HepG2 (cell line): Measurements from ENCODE around the gene SLBP. TPM values are rescaled to one million over a fixed set of nuclear protein-coding genes. Genes with fewer than 3 reads are reported as not detected.
A peak's percentile ranks its signal among the peaks of the same experiment; 100 is the strongest.

Source experiments
- ARNT2 ChIP-seq: sonication (generic); formaldehyde crosslinking; IDR thresholded peaks from 2 replicates; pipeline ENCODE4 v1.8.0; 2022; ENCODE audit warnings: mild to moderate bottlenecking, low read depth, missing genetic modification reagents, moderate library complexity
- BRD4 ChIP-seq: sonication (generic); formaldehyde crosslinking; IDR thresholded peaks from 2 replicates; pipeline ENCODE4 v1.4.0; 2020; ENCODE audit warnings: missing genetic modification reagents
- DNMT3B ChIP-seq: conservative IDR thresholded peaks from 2 replicates; pipeline ENCODE4 v1.6.1; 2016; ENCODE audit warnings: missing biosample characterization, control low read depth
- ETV5 ChIP-seq: IDR thresholded peaks from 2 replicates; pipeline ENCODE4 v1.6.1; 2018; ENCODE audit warnings: missing biosample characterization, missing genetic modification reagents, inconsistent platforms, borderline replicate concordance
- FOXM1 ChIP-seq: sonication (generic); formaldehyde crosslinking; IDR thresholded peaks from 2 replicates; pipeline ENCODE4 v1.5.0; 2020; ENCODE audit warnings: missing genetic modification reagents
- HOXA3 ChIP-seq: sonication (generic); formaldehyde crosslinking; IDR thresholded peaks from 2 replicates; pipeline ENCODE4 v1.5.0; 2020; ENCODE audit warnings: missing genetic modification reagents
- JDP2 ChIP-seq: sonication (generic); formaldehyde crosslinking; IDR thresholded peaks from 2 replicates; pipeline ENCODE4 v1.8.1; 2022; ENCODE audit warnings: missing genetic modification reagents, borderline replicate concordance
- KDM1A ChIP-seq: IDR thresholded peaks from 2 replicates; pipeline ENCODE4 v1.6.1; 2016; ENCODE audit warnings: missing compliant biosample characterization
- KLF15 ChIP-seq: sonication (generic); formaldehyde crosslinking; IDR thresholded peaks from 2 replicates; pipeline ENCODE4 v1.8.1; 2023; ENCODE audit warnings: borderline replicate concordance, mild to moderate bottlenecking, inconsistent platforms, missing genetic modification reagents, mixed read lengths
- RBFOX2 ChIP-seq: fragments of 200-400 bp; formaldehyde crosslinking; IDR thresholded peaks from 2 replicates; pipeline ENCODE4 v1.6.1; 2017; ENCODE audit warnings: low read depth, mild to moderate bottlenecking, low read length
- SP4 ChIP-seq: sonication (generic); formaldehyde crosslinking; IDR thresholded peaks from 2 replicates; pipeline ENCODE4 v1.8.1; 2023; ENCODE audit warnings: mild to moderate bottlenecking, missing genetic modification reagents
- ZBTB38 ChIP-seq: sonication (generic); formaldehyde crosslinking; IDR thresholded peaks from 2 replicates; pipeline ENCODE4 v1.5.1; 2020; ENCODE audit warnings: mild to moderate bottlenecking, missing genetic modification reagents
- ZC3H13 ChIP-seq: sonication (generic); formaldehyde crosslinking; IDR thresholded peaks from 2 replicates; pipeline ENCODE4 v1.8.1; 2023; ENCODE audit warnings: mild to moderate bottlenecking, missing genetic modification reagents, moderate library complexity
- ZNF10 ChIP-seq: sonication (generic); formaldehyde crosslinking; IDR thresholded peaks from 2 replicates; pipeline ENCODE4 v1.4.0; 2020; ENCODE audit warnings: mild to moderate bottlenecking, low read depth, missing genetic modification reagents, borderline replicate concordance
- ZNF326 ChIP-seq: sonication (generic); formaldehyde crosslinking; IDR thresholded peaks from 2 replicates; pipeline ENCODE4 v1.4.0; 2020; ENCODE audit warnings: missing genetic modification reagents, borderline replicate concordance
- ZNF383 ChIP-seq: sonication (generic); formaldehyde crosslinking; IDR thresholded peaks from 2 replicates; pipeline ENCODE4 v1.4.0; 2020; ENCODE audit warnings: missing genetic modification reagents, mild to moderate bottlenecking, borderline replicate concordance
- ZNF570 ChIP-seq: sonication (generic); formaldehyde crosslinking; IDR thresholded peaks from 2 replicates; pipeline ENCODE4 v1.4.0; 2020; ENCODE audit warnings: mild to moderate bottlenecking, missing genetic modification reagents, borderline replicate concordance
- ZNF605 ChIP-seq: sonication (generic); formaldehyde crosslinking; IDR thresholded peaks from 2 replicates; pipeline ENCODE4 v1.8.0; 2022; ENCODE audit warnings: mild to moderate bottlenecking, missing genetic modification reagents
- ZNF850 ChIP-seq: sonication (generic); formaldehyde crosslinking; conservative IDR thresholded peaks from 2 replicates; pipeline ENCODE4 v1.9.0; 2021; ENCODE audit warnings: mild to moderate bottlenecking, missing genetic modification reagents
- ZSCAN21 ChIP-seq: sonication (generic); formaldehyde crosslinking; IDR thresholded peaks from 2 replicates; pipeline ENCODE4 v1.8.0; 2022; ENCODE audit warnings: mild to moderate bottlenecking, missing genetic modification reagents, moderate library complexity, borderline replicate concordance
- ZSCAN31 ChIP-seq: sonication (generic); formaldehyde crosslinking; IDR thresholded peaks from 2 replicates; pipeline ENCODE4 v1.5.0; 2020; ENCODE audit warnings: low read depth, mild to moderate bottlenecking, missing genetic modification reagents
- polyA plus RNA-seq, 8 experiments: library from polyadenylated mRNA; depleted of rRNA in 3 of 8; stranded (reverse) in 7 of 8; unstranded in 1 of 8; fragments of >200 nt; fragmentation: Illumina TruSeq in 4 of 8; extraction: Trizol in 4 of 8; gene quantifications; 2 replicates each; pipeline versions ENCODE4 v1.2.1 to v1.2.3, GENCODE V29; 2011 to 2016; ENCODE audit warnings: low read depth in 4 of 8, missing spikeins in 1 of 8, mixed read lengths in 1 of 8; ENCODE audit not compliant: insufficient read depth in 1 of 8
- total RNA-seq, 5 experiments: library from RNA; depleted of rRNA; stranded (reverse); fragments of >200 nt; fragmentation: Illumina TruSeq; extraction: Trizol; gene quantifications; 2 replicates each; pipeline ENCODE4 v1.2.3, GENCODE V29; 2016; ENCODE audit warnings: low read depth in 1 of 5
- TF ChIP-seq, protein P1 (sequence below): sonication (generic); formaldehyde crosslinking; IDR thresholded peaks from 2 replicates; pipeline ENCODE4 v1.5.0; 2020; ENCODE audit warnings: mild to moderate bottlenecking, missing genetic modification reagents, moderate library complexity
- TF ChIP-seq, protein P2 (sequence below): IDR thresholded peaks from 2 replicates; pipeline ENCODE4 v1.6.1; 2016; ENCODE audit warnings: mild to moderate bottlenecking
- TF ChIP-seq, protein P3 (sequence below): sonication (generic); formaldehyde crosslinking; conservative IDR thresholded peaks from 2 replicates; pipeline ENCODE4 v1.4.0; 2020; ENCODE audit warnings: mild to moderate bottlenecking, missing genetic modification reagents, moderate library complexity
- TF ChIP-seq, protein P4 (sequence below): sonication (generic); formaldehyde crosslinking; IDR thresholded peaks from 2 replicates; pipeline ENCODE4 v1.5.0; 2020; ENCODE audit warnings: missing genetic modification reagents

SLBP gene
- total and polyA plus RNA-seq, 2 of the 13 experiments (the other 11 are each of a cell fraction or from before 2014, with no cell fraction given), result 43.9 to 104 TPM

DNA sequence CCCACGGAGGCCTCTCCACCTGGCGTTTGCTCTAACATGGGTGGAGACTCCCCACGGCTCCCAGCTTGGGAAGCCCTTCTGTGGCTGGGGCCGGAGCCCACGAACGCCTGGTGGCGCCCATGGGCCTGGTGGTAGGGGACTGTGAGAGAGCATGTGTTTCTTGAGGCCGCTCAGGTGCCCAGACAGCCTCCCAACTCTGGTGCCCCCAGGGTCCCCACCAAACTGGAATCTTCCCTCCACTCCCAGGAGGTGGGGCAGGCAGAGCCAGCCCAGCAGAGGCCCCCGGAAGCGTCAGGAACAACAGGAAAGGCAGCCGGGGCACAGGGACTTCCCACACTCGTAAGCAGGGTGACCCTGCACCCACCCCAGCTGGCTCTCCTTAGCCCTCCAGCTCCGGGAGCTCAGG, 47.7 kb upstream of the SLBP start (continued):
- no peak for TF ChIP-seq BRD4 (CRISPR knock-in tag)
- no peak for TF ChIP-seq RBFOX2
- no peak for TF ChIP-seq DNMT3B
- peak; percentile 29; the same call in 1 of the 2 replicates for TF ChIP-seq KLF15
- no peak for TF ChIP-seq ZNF850
- TF ChIP-seq ZNF605 (CRISPR knock-in tag), result peak; percentile 78
- TF ChIP-seq JDP2, result no peak
- peak; percentile 57; the same call in 1 of the 2 replicates for TF ChIP-seq SP4 (CRISPR knock-in tag)
- no peak for TF ChIP-seq ZNF326 (CRISPR knock-in tag)
- TF ChIP-seq ZSCAN31 (CRISPR knock-in tag), result 0 out of 2 replicates have a peak, but pooled peaks have one; percentile 17
- TF ChIP-seq ZNF10 (CRISPR knock-in tag), result no peak
- TF ChIP-seq HOXA3 (CRISPR knock-in tag), result no peak
- peak; percentile 58; the same call in 1 of the 2 replicates for TF ChIP-seq ETV5 (CRISPR knock-in tag)
- no peak for TF ChIP-seq FOXM1 (CRISPR knock-in tag)
- TF ChIP-seq, protein P1, sequence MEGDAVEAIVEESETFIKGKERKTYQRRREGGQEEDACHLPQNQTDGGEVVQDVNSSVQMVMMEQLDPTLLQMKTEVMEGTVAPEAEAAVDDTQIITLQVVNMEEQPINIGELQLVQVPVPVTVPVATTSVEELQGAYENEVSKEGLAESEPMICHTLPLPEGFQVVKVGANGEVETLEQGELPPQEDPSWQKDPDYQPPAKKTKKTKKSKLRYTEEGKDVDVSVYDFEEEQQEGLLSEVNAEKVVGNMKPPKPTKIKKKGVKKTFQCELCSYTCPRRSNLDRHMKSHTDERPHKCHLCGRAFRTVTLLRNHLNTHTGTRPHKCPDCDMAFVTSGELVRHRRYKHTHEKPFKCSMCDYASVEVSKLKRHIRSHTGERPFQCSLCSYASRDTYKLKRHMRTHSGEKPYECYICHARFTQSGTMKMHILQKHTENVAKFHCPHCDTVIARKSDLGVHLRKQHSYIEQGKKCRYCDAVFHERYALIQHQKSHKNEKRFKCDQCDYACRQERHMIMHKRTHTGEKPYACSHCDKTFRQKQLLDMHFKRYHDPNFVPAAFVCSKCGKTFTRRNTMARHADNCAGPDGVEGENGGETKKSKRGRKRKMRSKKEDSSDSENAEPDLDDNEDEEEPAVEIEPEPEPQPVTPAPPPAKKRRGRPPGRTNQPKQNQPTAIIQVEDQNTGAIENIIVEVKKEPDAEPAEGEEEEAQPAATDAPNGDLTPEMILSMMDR, result peak; percentile 72
- TF ChIP-seq, protein P2, sequence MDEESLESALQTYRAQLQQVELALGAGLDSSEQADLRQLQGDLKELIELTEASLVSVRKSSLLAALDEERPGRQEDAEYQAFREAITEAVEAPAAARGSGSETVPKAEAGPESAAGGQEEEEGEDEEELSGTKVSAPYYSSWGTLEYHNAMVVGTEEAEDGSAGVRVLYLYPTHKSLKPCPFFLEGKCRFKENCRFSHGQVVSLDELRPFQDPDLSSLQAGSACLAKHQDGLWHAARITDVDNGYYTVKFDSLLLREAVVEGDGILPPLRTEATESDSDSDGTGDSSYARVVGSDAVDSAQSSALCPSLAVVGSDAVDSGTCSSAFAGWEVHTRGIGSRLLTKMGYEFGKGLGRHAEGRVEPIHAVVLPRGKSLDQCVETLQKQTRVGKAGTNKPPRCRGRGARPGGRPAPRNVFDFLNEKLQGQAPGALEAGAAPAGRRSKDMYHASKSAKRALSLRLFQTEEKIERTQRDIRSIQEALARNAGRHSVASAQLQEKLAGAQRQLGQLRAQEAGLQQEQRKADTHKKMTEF (CRISPR knock-in tag), result no peak
- TF ChIP-seq KDM1A (CRISPR knock-in tag), result no peak
- TF ChIP-seq, protein P3, sequence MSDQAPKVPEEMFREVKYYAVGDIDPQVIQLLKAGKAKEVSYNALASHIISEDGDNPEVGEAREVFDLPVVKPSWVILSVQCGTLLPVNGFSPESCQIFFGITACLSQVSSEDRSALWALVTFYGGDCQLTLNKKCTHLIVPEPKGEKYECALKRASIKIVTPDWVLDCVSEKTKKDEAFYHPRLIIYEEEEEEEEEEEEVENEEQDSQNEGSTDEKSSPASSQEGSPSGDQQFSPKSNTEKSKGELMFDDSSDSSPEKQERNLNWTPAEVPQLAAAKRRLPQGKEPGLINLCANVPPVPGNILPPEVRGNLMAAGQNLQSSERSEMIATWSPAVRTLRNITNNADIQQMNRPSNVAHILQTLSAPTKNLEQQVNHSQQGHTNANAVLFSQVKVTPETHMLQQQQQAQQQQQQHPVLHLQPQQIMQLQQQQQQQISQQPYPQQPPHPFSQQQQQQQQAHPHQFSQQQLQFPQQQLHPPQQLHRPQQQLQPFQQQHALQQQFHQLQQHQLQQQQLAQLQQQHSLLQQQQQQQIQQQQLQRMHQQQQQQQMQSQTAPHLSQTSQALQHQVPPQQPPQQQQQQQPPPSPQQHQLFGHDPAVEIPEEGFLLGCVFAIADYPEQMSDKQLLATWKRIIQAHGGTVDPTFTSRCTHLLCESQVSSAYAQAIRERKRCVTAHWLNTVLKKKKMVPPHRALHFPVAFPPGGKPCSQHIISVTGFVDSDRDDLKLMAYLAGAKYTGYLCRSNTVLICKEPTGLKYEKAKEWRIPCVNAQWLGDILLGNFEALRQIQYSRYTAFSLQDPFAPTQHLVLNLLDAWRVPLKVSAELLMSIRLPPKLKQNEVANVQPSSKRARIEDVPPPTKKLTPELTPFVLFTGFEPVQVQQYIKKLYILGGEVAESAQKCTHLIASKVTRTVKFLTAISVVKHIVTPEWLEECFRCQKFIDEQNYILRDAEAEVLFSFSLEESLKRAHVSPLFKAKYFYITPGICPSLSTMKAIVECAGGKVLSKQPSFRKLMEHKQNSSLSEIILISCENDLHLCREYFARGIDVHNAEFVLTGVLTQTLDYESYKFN, result 0 out of 2 replicates have a peak, but pooled peaks have one; percentile 48
- TF ChIP-seq, protein P4, sequence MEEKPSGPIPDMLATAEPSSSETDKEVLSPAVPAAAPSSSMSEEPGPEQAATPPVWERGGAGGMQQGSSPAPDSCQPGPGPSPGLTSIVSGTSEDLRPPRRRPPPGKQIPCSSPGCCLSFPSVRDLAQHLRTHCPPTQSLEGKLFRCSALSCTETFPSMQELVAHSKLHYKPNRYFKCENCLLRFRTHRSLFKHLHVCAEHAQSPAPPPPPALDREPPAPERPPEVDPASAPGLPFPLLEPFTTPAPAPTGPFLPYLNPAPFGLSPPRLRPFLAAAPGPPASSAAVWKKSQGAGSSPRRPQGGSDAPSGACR, result no peak
- TF ChIP-seq ZNF570, result no peak
- no peak for TF ChIP-seq ARNT2
- TF ChIP-seq ZC3H13 (CRISPR knock-in tag), result 0 out of 2 replicates have a peak, but pooled peaks have one; percentile 33
- peak; percentile 69; the same call in 1 of the 2 replicates for TF ChIP-seq ZBTB38 (CRISPR knock-in tag)
- TF ChIP-seq ZSCAN21 (CRISPR knock-in tag), result no peak
- TF ChIP-seq ZNF383 (CRISPR knock-in tag), result no peak
